CD4-positive, alpha-beta T cell treated with Interleukin-12 subunit alpha and Interleukin-12 subunit beta, for 1 hour (primary cell): ENCODE measurements around the gene FOXP1.

ENCODE experiments used
- DNase-seq: peaks from one replicate; pipeline ENCODE4 v3.0.0-alpha.2; 2020

Gene FOXP1

DNA sequence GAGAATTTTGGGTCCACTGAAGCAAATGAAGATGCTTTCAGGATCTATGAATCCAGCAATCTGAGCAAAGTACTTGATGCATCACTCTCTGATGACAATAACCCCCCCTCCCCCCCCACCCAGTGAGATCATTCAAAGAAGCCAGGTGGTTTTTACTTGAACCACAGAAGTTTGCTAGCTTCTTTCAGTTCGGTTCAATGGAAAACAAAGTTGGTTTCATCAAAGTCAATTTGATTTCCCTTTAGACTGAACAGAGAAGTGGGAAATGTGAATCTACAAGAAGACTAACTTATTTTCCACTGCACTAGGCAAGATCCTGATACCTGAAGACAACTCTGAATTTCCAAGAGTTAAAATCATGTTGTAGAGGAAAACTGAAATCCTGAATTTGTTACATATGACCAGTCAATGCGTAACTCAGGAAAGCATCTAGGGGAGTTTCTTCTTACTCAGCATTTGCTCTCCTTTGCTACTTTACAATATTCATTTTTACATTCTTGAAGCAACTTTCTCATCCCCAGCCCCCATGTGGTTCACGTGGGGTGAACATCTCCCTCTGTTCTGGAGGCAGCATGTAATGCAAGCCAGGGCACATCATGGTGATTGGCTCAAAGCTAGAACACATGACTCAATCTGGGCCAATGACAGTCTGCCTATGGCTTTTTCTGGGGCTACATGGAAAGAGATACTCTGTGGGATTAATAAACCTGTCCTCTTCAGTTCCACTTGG lies 572.6 kb downstream of the FOXP1 start:
- DNase-seq = peak; percentile 64

DNA sequence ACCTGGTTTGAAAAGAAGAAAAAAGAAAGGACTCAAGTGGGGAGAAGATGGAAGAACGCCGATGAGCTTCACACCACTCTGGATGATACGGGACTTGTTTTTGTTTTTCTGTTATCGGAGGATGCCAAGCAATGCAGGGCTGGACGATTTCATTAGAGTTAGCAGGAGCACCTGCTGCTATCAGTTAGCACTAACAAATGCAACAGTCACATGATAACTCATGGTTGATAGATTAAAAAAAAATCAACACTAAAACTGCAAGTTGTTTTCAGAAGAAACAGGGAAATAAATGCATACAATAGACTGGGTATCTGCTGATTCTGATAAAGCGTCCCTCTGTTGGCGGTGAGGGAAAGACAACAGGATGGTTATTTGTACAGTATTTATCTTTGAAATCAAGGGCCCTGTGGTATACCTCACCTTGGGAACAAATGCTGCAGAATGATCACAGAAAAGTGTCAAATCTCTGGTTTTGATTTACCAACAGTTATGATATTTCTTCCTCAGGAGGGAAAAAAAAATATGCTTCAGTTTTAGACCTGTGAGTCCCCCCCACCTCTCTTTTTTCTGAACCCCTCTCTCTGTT lies 575.1 kb downstream of the FOXP1 start:
- DNase-seq = peak; percentile 36

DNA sequence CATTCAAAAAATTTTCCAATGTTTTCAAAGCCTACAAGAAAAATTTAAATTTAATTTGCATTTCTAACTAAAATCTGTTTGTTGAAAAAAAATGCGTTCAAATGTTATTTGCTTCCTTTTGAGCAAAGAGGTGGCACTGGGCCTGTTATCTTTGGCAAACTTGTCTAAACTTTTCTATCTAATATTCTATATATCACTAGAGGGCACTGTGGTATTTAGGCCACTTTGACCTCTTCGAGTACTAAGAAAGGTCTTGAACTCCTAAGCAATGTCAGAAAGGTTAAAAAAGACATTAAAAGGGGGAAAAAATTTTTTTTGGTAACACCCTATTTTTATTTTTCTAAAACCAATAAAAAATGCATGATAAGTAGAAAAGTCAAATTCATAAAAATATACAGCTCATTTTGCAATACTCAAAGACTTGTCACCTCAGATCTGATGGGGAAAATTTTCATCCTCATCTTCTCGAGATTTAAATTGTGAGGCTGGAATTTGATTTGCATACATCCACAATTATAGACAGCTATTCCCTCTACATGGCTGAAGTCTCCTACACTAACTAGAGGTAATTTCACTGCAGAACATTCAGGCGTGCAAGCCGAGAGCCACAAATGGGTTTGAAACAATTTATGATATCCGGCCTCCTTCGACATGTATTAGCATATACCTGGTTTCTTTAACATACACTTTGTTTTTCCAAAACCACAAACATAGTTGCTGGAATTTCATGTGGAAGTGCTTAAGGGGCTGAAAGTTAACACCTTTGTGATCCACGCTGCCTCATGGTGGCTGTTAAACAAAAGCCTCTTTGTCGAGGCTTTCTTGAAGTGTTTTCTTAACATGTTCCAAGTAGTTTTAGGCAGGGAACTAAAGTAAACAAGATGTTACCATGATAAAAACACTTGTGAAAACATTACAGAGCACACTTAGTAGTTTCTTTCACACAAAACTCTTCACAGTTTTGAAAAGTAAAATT lies 576.4 kb downstream of the FOXP1 start:
- peak; percentile 51 for DNase-seq

DNA sequence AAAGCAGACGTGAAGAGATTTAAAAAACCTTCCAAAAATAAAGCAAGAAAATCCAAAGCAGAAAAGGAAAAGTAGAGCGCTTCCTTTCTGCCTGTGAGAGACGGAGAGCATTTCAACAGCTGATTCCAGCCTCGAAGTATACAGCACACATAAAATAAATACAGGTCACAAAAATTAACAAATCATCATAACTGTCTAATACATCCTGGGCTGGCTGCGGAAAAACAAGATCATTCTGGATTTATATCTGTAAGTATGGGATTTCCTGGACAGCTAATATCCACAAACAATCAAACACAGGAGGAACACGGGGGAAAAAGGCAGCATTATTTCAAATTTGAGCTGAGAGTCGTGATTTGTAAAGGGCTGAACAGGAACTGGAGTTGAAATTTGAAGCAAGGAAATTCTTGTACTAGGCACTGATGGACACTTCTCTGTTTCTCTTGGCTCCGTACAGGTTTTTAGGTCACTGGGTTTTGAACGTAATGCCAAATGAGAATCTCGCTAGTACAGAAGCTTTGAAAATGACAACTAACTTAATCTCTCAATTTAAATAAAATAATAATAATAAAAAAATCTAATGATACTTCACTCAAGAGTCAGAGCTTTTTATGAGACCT lies 577.7 kb downstream of the FOXP1 start:
- DNase-seq = no peak

DNA sequence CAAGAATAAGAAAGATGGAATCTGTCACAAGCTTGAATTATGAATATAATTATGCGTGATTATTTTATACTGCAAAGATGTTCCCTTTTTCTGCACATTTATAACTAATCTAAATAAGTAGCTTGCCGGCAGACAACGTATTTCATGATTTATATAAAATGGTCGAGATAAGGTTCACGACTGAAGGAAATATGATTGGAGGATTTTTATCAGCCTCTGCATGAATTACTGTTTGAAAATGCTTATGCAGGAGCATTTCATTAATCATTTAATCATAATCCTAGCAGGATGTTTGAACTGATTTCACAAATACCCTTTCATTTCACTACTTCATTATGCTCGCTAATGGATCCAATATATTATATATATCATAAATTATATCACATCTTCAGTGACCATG lies 580.0 kb downstream of the FOXP1 start:
- no peak for DNase-seq

DNA sequence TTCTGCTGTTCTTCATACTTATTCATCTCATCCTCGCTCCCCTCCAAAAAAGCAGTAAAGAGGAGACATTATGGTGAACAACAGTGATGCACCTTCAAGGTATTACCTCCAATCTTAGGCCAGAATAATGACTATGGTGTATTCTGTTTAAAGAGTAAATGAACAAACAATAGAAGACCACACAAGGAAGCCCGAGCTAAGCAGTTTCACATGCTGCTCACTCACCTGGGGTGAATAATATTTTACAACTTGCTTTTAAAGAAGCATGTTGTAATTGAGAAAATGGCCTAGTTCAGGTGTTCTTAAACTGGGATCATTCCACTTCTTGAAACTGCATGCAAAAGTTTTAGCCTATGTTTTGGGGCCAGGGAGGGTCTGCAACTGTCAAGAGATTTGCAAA lies 581.2 kb downstream of the FOXP1 start:
- DNase-seq = no peak

DNA sequence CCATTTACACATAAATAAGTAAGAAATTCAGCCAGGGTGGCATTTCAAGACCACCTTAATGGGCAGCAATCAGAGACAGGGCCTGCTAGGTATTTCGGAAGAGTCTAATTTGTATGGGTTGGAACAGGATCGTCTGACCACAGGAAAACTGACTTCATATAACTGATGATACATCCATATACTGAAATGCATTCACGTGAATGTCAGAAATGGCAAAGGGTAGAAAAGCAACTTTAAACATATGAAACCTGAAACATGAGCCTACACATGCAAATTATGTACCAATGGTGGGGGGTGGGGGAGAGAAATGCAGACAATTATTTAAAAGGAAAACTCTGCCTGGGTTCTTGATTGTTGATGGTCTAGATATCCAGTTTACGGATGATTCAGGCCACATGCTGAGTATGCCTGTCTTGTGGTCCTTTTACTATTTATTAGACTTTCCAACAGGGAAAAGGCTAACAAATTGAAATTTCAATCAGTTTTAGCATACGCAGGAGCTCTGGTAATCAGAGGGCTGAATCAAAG lies 582.2 kb downstream of the FOXP1 start:
- no peak for DNase-seq

DNA sequence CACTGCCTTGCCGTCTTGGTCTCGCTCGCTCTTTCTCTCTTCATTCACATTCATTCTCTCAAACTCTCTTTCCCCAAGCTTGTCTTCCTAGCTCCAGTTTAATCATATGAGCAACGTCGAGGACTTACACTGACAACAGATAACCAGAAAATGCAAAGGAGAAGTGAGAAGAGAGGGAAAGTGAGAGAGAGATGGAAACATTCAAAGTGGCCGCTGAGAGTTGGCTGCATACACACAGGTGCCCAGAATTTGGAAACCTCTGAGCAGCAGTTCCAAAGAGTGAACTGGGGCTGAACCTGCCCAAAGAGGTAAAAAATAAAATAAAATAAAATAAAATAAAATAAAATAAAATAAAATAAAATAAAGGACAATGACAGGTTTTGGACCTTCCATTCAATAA lies 583.0 kb downstream of the FOXP1 start:
- no peak for DNase-seq

DNA sequence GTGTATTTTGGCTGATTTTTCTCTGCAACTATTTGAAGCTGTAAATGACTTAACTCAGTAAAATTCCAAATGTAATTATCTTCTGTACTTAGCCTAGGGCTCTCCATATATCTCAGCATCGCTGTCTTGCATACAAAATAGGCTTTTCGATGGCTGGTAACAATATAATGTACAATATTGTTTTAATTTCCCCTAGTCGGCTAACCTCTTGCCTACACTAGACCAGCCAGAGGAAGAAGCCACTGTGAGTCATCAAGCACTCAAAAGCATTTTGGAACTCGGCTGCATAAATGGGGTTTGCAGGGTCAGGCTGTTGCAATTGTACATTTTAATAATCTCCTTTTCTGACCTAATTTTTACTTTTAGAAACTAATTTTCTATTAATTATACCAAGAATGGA lies 583.8 kb downstream of the FOXP1 start:
- no peak for DNase-seq

DNA sequence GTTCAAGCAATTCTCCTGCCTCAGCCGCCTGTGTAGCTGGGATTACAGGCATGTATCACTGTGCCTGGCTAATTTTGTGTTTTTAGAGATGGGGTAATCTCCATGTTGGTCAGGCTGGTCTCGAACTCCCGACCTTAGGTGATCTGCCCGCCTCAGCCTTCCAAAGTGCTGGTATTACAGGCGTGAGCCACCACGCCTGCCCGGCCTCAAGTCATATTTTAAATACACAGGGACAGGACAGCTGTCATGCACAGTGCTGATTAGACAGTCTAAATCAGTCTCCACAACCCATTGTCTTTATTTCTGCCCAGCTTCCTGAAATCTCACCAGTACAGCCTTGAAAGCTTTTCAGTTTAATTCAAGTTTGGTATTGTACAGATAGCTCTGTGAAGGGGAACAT lies 587.4 kb downstream of the FOXP1 start:
- no peak for DNase-seq

DNA sequence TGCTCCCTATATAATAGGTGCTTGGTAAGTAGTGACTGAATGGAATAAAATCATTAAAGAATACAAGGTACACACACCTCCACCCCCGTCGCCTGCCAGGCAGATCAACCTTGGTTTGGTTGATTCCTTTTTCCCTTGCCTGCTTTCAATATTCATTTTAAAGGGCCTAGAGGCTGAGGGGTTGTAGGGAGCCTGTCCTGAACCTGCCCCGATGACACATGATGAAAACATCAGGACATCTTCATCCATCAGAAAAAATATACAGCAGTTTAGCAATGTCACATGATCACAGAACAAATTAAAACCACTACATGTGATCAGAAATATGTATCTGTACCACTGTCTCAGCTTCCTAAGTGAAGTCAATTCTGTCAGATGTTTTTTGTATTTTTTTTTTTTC lies 588.9 kb downstream of the FOXP1 start:
- no peak for DNase-seq

DNA sequence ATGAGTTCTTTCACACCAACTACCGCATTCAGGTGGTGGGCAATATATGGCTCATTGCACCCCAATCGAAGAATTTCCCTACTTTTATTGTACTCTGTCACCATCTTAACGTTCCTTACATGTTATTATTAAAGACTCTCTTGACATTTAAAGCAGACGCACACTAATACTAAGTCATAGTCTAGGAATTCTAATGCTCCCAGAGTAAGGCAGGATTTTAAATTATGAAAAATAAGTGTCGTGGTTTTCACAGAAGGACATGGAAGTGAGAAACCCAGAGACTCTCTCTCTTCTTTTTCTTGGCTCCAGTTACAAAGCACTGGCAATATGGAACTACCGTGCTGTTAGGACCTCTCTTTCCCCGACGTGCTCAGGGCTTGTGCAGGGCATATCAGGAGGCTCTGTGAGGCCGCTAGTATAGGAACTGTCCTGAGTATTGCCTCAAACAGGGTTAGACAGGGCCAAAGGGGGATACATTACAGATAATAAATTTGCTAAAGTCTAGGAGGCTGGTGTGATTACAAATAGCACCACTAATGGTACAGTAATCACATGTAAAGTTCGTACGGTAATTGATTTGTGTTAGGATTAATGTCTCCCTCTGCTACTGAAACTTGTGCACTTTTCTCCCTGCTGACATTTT lies 590.8 kb downstream of the FOXP1 start:
- no peak for DNase-seq

DNA sequence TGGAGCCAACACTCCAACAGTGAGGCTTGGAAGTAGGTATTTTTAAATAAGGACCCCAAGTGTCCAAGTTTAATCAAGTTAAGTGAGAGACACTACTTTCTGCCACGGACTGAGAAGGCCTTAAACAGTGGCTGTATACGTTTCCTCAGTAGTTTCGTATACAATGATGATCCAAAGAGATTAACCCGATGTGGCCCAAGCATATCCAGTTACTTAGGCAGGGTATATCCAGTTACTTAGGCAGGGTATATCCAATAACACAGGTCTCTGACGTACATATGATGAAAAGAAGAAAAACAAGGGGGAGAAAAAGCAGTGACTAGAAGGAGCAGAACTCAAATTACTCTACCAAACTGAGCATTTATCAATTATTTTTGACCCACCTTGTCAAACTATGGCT lies 591.4 kb downstream of the FOXP1 start:
- DNase-seq = no peak

DNA sequence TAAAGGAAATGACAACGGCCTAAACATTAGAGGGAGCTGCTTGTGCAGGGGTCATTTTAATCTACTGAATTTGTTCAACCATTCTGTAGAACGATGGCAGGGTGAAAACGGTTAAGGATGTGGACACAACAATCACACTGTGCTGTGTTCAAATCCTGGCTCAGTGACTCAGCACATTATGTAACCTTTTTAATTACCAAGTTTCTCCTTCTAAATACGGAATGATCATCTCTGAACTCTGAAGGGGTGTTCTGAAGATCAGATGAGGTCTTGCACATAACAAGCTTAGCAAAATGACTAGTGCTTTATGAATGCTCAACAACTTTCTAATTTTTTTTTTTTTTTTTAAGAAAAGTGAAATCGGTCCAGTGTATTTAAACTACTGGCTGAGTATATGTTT lies 592.8 kb downstream of the FOXP1 start:
- no peak for DNase-seq

DNA sequence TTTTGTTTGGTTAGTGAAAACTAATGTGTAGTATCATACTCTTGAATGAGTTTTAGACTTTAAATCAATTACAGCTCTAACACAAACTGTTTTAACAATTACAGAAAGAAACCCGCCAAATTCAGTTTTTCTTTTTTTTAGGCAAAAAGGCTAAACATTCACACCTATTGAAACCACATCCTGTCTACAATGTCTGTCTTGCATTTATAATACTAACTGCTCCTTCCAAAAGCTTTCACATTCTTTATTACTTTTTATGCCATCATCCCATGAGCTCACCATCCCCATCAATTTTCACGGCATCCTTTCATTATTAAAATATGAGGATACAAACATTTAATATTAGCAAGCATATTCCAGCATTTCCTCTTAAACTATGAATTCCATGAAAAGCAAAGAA lies 593.3 kb downstream of the FOXP1 start:
- DNase-seq = peak; percentile 40

DNA sequence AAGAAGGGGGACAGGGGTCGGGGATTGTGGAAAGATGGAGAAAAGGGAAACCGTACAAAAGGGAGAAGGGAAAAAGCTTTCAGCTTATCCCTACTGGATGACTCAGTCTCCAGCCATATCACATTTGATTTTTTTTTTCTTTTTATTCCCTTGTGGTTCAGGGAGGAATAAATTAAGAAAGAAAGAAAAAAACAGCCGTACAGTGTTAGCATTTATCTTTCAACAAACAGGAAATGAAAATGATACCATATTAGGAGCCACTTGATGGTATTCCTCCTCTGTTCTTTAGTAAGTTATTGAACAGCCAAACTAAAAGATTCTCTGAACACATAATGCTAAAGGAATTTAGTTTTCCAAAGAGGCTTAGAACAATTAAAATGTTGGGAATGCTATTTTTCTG lies 594.4 kb downstream of the FOXP1 start:
- DNase-seq = no peak

DNA sequence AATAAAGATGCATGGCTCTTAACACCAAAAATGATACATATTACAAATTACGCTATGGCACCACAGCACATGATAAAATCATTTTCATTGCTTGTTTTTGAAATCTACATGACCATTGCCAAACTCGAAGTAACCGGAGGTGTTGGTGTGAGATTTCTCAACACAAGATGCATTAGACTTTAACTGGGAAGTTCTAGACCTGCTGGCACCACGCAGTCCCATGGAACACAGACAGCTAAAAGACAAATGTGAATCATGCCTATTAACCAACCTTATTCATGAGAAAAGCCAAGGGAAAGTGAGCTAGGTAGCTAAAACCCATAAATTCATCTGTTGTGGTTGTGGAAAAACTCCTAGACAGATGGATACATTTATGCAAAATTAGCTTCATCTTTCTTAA lies 595.4 kb downstream of the FOXP1 start:
- DNase-seq = no peak

DNA sequence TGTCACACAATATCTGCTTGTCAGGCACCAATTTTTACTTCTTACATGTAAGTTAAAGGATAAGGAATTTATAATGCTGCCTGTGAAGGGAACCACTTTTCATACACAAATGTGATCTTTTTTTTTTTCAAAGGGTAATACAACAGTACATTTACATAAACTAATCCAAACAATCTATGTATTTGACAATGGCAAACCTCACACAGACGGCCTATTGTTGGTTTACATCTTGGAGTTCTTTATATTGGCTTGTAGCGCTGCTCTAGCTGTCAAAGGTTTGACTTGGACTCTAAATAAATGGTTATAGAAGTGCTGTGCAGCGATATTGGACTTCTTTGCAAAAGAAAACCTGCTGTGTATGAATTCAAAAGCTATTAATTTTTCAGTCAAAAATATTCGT lies 598.0 kb downstream of the FOXP1 start:
- DNase-seq = no peak

DNA sequence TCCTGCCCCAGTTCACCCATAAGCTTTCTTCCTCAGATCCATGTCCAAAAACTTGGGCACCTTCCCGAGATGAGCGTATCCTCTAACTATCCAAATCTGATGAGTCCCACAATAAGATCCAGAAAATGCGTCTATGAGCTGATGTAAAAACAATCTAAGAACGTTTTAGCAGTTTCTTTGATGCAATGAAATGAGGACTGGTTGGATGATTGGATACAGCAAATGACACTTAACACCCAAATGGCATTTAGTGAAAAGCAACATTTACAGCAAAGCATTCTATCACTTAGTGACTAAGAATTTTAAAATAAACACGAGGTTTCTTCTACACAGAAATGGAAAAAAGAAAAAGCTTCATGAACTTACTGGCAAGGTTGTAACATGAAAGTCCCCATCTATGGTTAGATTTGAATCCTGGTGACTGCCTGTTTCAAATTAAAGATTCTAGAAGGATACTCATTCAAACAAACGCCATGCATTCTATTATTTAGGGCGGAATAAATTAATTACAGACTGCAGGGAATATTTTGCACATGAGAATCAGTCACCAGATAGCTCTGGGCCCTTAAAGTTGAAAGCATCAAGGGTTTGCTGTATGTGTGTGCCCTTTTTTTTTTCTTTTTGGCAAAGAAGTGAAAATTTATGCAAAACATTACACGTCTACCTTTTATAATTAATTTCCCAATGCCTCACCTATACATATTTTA lies 598.6 kb downstream of the FOXP1 start:
- no peak for DNase-seq

DNA sequence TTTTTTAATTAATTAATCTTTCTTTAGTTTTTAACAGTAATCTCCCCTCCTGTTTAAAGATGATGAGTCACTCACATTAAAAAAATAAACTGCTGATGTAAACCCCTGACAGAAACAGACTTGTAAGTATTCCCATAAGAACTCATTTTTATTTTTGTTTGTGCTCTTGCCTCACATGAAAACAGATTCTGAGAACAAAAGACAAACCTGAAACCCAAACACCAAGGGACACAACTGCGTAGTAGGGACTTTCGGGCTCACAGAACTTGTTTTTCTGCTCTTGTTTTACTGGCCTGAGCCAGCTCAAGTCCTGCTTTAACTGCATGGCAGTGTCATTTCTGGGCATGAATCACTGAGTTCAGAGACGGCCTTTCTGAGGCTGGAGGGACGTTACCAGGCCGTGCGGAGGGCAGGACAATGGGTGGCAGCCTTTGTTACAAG lies 600.8 kb downstream of the FOXP1 start:
- peak; percentile 23 for DNase-seq

DNA sequence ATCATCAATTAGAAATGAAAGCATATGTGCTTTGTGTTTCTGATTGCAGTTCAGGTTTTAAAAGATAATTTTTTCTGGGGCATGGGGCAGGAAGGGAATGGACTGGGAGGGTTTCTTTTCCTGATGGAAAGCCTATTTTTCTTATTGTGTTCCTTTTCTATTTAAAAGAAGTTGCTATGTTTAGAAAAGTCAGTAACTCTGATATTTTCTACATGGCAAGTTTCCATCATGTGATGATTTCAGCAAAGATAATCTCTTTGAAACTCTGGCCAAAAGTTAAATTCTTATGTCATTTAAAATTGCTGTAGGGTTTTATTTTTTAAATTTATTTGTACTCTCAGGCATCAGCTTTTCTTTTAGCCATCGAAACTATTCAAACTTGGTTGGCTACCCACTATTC lies 601.2 kb downstream of the FOXP1 start:
- DNase-seq = no peak
